ENCODE data around the gene RAB43. TPM values are rescaled to one million over a fixed set of nuclear protein-coding genes. Genes with fewer than 3 reads are reported as not detected.
"Not testable (repeated sequence)": the region's sequence is repeated elsewhere in the genome, so short reads cannot be mapped to it uniquely, and the experiment has no call there.

The RAB43 gene
- 4.1 TPM for polyA plus RNA-seq (2012; ENCODE audit: low read depth, missing spikeins)

DNA sequence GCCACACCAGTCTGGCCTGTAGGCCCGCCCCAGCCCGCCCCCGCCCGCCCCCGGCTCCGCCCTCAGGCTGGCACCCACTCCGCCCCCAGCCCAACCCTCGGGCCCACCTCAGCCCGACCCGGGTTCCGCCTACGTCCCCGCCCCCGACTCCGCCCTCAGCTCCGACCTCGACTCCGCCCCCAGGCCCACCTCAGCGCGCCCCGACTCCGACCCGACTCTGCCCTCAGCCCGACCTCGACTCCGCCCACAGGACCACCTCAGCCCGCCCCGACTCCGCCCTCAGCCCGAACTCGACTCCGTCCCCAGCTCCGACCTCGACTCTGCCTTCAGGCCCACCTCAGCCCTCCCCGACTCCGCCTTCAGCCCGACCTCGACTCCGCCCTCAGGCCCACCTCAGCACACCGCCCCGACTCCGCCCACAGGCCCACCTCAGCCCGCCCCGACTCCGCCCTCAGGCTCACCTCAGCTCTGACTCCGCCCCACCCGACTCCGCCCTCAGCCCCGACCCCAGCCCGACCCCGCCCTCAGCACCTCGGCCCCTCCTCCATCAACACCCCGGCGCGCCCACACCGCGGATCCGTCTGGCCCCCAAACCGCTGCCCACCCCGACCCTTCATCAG lies at the start of gene RAB43:
RAB43 (minus strand) TSS at position 13 of the 620 bp plus-strand sequence. CDS start 315 bp downstream, outside the sequence.
- DNase-seq (ENCODE audit: insufficient read length, low spot score), result peak; percentile 89
- TF ChIP-seq POU2F2 (IDR thresholded peaks at IDR 0.05; ENCODE audit: low read depth, low read length), result no peak
- TF ChIP-seq PAX5 (IDR thresholded peaks at IDR 0.05; ENCODE audit: insufficient read depth, low read length, severe bottlenecking), result no peak
- no peak for TF ChIP-seq SPI1 (IDR thresholded peaks at IDR 0.05; ENCODE audit: low read depth, low read length)
- TF ChIP-seq POLR2AphosphoS5 (IDR thresholded peaks at IDR 0.05; ENCODE audit: low read depth, low read length), result no peak
- no peak for TF ChIP-seq POLR2A (IDR thresholded peaks at IDR 0.05; ENCODE audit: low read depth, low read length)
- TF ChIP-seq TAF1 (IDR thresholded peaks at IDR 0.05; ENCODE audit: low read depth, low read length), result no peak
- peak; percentile 93 for FAIRE-seq

DNA sequence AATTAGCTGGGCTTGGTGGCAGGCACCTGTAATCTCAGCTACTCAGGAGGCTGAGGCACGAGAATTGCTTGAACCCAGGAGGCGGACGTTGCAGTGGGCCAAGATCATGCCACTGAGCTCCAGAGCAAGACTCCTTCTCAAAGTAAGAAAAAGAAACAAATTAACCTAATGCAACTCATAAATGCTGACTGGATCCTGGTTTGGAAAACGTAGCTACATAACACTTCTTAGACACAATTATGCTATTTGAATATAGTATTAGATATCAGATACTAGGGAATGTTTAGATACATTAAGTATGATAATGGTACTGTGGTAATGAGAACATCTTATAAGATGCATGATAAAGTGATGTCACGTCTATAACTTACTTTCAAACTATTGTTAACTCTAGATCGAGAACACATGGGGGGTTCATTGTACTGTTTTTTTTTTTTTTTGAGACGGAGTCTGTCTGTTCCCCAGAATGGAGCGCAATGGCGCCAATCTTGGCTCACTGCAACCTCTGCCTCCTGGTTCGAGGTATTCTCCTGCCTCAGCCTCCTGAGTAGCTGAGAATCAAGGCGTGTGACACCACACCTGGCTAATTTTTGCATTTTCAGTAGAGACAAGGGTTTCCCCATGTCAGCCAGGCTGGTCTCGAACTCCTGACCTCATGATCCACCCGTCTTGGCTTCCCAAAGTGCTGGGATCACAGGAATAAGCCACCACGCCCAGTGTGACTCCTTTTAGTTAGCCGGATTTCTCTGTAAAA lies 45.2 kb upstream of the RAB43 start:
- FAIRE-seq (no peak), DNase-seq (ENCODE audit: insufficient read length, low spot score) (no peak)
- TF ChIP-seq POU2F2 (IDR thresholded peaks at IDR 0.05; ENCODE audit: low read depth, low read length) (no peak), POLR2AphosphoS5 (IDR thresholded peaks at IDR 0.05; ENCODE audit: low read depth, low read length) (peak; percentile 57)

DNA sequence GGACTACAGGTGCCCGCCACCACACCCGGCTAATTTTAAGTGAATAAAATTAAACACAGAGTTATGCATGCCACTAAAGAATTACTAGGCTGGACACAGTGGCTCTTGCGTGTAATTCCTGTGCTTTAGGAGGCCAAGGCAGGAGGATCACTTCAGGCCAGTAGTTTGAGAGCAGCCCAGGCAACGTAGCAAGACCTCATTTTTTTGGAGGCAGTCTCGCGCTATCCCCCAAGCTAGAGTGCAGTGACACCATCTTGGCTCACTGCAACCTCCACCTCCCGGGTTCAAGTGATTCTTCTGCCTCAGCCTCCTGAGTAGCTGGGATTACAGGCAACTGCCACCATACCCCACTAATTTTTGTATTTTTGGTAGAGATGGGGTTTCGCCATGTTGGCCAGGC lies 44.0 kb upstream of the RAB43 start:
- FAIRE-seq, result not testable (repeated sequence)

DNA sequence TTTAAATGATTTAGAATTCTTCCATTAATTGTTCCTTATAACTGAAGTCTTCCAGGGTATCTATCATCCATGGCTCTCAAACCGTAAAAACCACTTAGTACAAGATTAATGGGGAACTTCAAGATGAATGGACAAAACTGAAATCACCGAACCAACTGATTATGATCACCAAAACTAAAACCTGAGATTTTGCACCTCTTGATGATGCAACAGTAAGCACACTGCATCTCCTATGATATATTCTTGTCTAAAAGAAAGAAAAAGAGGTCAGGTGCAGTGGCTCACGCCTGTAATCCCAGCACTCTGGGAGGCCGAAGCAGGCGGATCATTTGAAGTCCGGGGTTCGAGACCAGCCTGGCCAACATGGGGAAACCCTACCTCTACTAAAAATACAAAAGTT lies 42.9 kb upstream of the RAB43 start:
- no peak for FAIRE-seq
- TF ChIP-seq POU2F2 (IDR thresholded peaks at IDR 0.05; ENCODE audit: low read depth, low read length), result no peak
- TF ChIP-seq POLR2A (IDR thresholded peaks at IDR 0.05; ENCODE audit: low read depth, low read length), result no peak
- TF ChIP-seq SPI1 (IDR thresholded peaks at IDR 0.05; ENCODE audit: low read depth, low read length), result no peak
- TF ChIP-seq PAX5 (IDR thresholded peaks at IDR 0.05; ENCODE audit: insufficient read depth, low read length, severe bottlenecking), result no peak
- TF ChIP-seq POLR2AphosphoS5 (IDR thresholded peaks at IDR 0.05; ENCODE audit: low read depth, low read length), result no peak
- TF ChIP-seq TAF1 (IDR thresholded peaks at IDR 0.05; ENCODE audit: low read depth, low read length), result no peak
- no peak for DNase-seq (ENCODE audit: insufficient read length, low spot score)

More for the DNA sequence above, 44.0 kb upstream of the RAB43 start:
- not testable (repeated sequence) for DNase-seq (ENCODE audit: insufficient read length, low spot score)

DNA sequence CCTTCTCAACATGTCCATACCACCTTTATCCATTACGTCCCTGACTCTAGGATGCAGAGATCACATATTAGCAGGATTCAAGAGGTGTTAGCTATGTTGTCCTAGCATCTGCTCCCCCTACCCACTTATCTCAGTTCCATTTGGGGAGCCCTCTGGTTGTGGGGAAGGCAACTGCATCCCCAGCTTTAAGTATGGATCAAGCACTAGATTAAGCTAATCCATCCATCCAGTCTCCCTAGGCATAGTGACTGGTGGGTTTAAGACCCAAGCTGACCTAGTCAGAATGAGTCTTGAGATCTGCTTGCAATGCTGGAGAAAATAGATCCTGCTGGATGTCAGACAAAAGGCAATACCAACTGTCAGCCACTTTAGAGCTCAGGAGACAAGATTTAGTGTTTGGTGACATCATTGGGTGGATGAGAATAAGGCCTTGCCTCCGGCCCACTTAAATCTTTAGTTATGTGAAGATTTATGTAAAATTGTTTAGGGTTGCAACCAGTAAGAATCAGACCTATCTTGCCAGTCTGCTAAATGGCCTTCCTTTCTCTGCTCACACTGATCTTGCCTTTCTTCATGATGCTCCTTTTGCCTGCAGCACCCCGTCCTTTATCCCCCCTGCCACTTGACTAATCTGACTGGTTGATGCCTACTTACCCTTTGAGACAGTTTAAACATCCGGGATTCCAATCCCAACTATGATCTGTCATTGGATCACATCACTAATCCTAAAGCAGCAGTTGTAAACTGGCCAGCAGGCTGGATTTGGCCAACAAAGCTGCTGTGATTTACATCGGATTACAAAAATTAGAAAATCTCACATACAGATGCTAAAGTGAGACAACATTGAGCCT lies 41.4 kb upstream of the RAB43 start:
- FAIRE-seq, result no peak
- TF ChIP-seq POLR2A (IDR thresholded peaks at IDR 0.05; ENCODE audit: low read depth, low read length) (0 out of 2 replicates have a peak, but pooled peaks have one; percentile 1), SPI1 (IDR thresholded peaks at IDR 0.05; ENCODE audit: low read depth, low read length) (no peak), POLR2AphosphoS5 (IDR thresholded peaks at IDR 0.05; ENCODE audit: low read depth, low read length) (no peak), POU2F2 (IDR thresholded peaks at IDR 0.05; ENCODE audit: low read depth, low read length) (no peak), TAF1 (IDR thresholded peaks at IDR 0.05; ENCODE audit: low read depth, low read length) (no peak)
- no peak for DNase-seq (ENCODE audit: insufficient read length, low spot score)

DNA sequence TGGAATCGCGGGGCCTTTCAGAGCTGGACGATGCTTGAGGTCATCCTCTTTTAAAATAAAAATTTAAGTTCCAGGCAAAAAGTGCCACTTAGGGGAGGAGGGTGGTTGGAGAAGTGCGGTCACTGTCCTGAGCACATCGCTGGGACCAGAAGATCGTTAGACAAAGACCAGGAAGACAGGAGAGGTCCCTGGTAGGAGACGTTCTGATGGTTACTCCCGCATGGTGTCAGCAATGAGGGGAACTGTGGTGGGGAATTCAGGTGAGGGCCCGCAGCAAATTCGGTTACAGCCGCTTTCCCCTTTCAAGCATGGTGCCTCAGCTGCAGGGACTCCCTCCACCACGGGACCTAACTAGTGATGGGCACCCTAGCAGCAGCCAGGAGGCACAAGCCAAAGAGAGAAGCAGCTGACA lies 40.3 kb upstream of the RAB43 start:
- DNase-seq (ENCODE audit: insufficient read length, low spot score) (no peak), FAIRE-seq (peak; percentile 28)
- no peak for TF ChIP-seq POLR2A (IDR thresholded peaks at IDR 0.05; ENCODE audit: low read depth, low read length)
- no peak for TF ChIP-seq POU2F2 (IDR thresholded peaks at IDR 0.05; ENCODE audit: low read depth, low read length)
- TF ChIP-seq TAF1 (IDR thresholded peaks at IDR 0.05; ENCODE audit: low read depth, low read length), result no peak
- TF ChIP-seq PAX5 (IDR thresholded peaks at IDR 0.05; ENCODE audit: insufficient read depth, low read length, severe bottlenecking), result no peak
- TF ChIP-seq POLR2AphosphoS5 (IDR thresholded peaks at IDR 0.05; ENCODE audit: low read depth, low read length), result no peak
- TF ChIP-seq SPI1 (IDR thresholded peaks at IDR 0.05; ENCODE audit: low read depth, low read length), result no peak

DNA sequence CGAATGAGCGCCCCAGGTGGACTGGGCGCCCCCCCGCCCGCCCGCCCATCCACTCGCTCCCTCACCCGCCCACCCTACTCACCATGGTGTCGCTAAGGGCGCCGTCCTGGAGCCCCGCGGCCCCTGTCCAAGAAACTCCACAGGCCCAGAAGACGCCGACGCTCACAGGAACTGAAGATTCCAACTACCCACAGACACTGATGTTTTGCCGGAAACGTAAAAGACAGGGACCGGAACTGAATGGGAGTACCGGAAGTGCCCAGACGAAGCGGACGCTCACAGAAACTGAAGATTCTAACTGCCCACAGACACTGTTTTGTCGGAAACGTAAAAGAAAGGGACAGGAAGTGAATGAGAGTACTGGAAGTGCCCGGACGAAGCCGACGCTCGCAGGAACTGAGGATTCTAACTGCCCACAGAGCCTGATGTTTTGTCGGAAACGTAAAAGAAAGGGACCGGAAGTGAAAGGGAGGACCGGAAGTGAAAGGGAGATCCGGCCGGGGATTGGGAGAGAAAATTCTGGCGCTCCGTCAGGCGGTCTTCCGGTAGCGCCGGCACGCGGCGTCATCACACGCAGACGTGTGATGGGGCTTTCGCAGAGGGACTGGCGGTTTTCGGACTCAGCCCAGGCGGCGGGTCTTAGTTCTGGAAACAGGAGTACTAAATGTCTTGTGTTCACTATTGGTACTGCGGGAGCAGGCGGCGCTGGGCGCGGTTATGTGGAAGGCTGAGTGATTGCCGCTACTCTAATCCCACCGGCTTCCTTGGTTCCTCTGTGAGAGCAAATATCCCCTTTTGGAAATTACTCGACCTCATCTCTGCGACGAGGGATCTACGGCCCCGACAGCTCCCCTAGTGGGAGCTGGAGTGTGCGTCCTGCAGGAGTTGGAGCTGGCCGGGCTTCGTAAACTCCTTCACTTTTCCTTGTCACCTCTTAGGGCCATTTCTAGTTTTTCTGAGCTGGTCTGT lies 39.6 kb upstream of the RAB43 start, which contains the start of gene ISY1:
ISY1 (minus strand) TSS at position 173 of the 969 bp plus-strand sequence; CDS start at position 85, 88 bp downstream.
- FAIRE-seq, result peak; percentile 91
- TF ChIP-seq POLR2AphosphoS5 (IDR thresholded peaks at IDR 0.05; ENCODE audit: low read depth, low read length) (peak; percentile 95), PAX5 (IDR thresholded peaks at IDR 0.05; ENCODE audit: insufficient read depth, low read length, severe bottlenecking) (no peak), TAF1 (IDR thresholded peaks at IDR 0.05; ENCODE audit: low read depth, low read length) (peak; percentile 70), POLR2A (IDR thresholded peaks at IDR 0.05; ENCODE audit: low read depth, low read length) (peak; percentile 95), POU2F2 (IDR thresholded peaks at IDR 0.05; ENCODE audit: low read depth, low read length) (peak; percentile 55), SPI1 (IDR thresholded peaks at IDR 0.05; ENCODE audit: low read depth, low read length) (peak; percentile 15; the same call in 1 of the 2 replicates)
- peak; percentile 79 for DNase-seq (ENCODE audit: insufficient read length, low spot score)

DNA sequence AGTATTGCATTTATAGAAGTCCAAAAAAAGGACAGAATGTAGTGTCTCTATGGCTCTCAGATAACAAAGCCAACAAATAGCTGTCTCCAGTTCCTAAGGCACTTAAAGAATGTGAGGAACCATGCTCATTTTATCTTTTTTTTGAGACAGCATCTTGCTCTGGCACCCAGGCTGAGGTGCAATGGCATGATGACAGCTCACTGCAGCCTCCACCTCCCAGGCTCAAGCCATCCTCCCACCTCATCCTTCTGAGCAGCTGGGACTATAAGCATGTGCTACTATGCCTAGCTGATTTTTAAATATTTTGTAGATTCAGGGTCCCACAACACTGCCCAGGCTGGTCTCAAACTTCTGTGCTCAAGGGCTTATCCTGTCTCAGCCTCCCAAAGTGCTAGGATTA lies 23.2 kb upstream of the RAB43 start:
- FAIRE-seq, result no peak
- TF ChIP-seq SPI1 (IDR thresholded peaks at IDR 0.05; ENCODE audit: low read depth, low read length), result no peak
- no peak for TF ChIP-seq POLR2A (IDR thresholded peaks at IDR 0.05; ENCODE audit: low read depth, low read length)
- TF ChIP-seq PAX5 (IDR thresholded peaks at IDR 0.05; ENCODE audit: insufficient read depth, low read length, severe bottlenecking), result no peak
- TF ChIP-seq TAF1 (IDR thresholded peaks at IDR 0.05; ENCODE audit: low read depth, low read length), result no peak
- no peak for TF ChIP-seq POU2F2 (IDR thresholded peaks at IDR 0.05; ENCODE audit: low read depth, low read length)
- no peak for TF ChIP-seq POLR2AphosphoS5 (IDR thresholded peaks at IDR 0.05; ENCODE audit: low read depth, low read length)
- no peak for DNase-seq (ENCODE audit: insufficient read length, low spot score)

DNA sequence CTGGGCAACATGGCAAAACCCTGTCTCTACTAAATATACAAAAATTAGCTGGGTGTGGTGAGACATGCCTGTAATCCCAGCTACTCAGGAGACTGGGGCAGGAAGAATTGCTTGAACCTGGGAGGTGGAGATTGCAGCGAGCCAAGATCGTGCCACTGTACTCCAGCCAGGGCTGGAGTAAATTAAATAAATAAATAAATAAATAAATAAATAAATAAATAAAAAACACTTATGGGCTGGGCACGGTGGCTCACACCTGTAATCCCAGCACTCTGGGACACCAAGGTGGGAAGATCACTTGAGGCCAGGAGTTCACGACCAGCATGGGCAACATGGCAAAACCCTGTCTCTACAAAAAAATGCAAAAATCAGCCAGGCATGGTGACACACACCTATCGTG lies 19.4 kb upstream of the RAB43 start:
- DNase-seq (ENCODE audit: insufficient read length, low spot score); FAIRE-seq: not testable (repeated sequence)
